Stimulated activated CD4-positive, alpha-beta T cell treated with anti-CD3 and anti-CD28 coated beads, Interleukin-15, amount 100 ng/mL, for 1 hour (primary cell): Measurements from ENCODE around the gene PDE3B.
"Not testable (repeated sequence)": the region's sequence is repeated elsewhere in the genome, so short reads cannot be mapped to it uniquely, and the experiment has no call there.

Source experiments
- DNase-seq, 2 donors: peaks; one replicate each; pipeline ENCODE4 v3.0.0-alpha.2; 2020; ENCODE audit warnings: low read depth in 1 of 2, low spot score in 1 of 2

Gene PDE3B

DNA sequence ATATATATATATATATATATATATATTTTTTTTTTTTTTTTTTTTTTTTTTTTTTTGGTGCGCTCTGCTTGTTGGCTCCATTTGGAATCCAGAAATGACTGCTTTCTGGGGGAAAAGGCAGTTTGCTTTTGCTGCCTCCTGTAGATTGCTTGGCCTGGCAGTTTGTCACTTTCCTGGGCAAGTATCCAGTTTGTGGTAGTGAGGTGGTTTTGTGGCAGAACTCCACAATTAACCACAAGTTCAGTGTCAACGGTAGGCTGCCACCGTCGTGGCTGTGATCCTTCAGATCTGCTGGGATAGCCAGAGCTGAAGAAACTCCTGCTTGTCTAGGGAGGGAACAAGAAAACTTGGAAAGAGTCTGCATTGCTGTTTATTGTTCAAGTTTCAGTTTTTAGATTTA, 5.0 kb upstream of the PDE3B start:
- DNase-seq, result no peak

DNA sequence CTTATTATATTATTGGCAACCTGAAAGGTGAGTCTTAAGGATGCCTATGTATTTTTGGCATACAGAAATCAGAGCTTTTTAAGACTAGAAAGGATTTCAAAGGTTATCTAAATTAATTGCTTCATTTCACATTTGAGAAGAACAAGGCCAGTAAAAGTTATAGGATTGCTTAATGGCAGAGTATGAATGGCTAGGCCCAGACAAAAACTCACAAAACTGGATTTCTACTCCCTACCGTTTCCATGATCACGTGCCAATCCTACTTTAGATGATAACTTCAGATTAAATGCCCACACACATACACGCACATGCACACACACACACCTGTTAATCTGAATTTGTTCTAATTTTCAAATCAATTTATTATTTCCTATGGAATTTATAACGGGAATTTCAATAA, 1.8 kb upstream of the PDE3B start:
- no peak for DNase-seq

DNA sequence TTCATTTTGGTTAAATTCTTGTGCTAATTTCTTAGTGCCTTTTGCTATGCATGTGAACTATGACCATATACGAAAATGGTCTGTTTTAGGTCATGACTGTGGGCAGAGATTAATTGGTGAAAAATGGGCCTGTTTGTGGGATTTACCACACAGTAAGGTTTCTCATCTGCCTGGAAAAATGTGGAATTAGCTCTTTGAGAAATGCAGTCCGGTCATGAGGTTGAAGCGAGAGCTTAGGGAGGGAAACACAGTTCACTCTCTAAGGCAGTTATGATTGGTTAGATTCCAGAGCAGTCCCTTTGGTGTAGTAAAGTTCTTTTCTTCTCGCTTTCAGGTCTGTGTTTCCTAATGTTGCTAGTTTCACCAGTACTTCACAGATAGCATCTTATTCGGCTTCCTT, 1.2 kb upstream of the PDE3B start:
- no peak for DNase-seq

DNA sequence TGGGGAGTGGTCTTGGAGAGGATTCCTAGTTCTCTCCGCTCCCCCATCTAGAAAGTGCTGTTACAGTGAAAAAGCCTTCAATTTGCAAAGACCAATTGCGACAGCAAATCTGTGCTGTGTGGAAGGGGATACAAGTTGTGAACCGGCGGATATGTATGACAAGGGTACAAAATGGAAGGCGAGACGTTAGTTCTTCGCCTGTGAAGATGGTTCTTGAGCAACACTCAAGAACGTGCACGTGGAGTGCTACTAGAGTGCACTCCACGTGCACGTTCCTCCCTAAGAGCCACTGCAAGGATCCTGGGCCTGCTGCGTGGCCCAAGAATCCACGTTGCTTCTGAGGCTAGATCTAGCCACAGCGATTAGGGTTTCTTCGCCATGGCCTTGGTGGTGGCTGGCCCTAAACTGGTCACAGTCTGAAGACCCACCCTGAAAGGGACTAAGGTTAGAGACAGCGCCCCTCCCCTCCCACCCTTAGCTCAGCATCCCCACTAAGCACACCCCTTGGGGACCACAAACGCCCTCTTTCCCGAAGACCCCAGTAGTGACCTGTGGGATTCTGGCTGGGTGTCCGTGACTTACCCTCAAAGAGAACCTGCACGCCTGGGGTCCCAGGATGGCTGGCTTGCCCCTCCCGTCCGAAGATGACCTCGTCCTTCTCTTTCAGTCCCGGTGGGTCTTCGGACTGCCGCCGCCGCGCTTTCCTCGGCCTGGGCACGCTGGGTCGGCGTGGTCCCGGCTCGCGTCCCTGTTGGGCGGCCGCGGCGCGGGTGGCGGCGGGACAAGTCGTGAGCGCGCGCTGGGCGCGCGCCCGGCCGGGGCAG, 519 bp upstream of the PDE3B start:
- no peak for DNase-seq

DNA sequence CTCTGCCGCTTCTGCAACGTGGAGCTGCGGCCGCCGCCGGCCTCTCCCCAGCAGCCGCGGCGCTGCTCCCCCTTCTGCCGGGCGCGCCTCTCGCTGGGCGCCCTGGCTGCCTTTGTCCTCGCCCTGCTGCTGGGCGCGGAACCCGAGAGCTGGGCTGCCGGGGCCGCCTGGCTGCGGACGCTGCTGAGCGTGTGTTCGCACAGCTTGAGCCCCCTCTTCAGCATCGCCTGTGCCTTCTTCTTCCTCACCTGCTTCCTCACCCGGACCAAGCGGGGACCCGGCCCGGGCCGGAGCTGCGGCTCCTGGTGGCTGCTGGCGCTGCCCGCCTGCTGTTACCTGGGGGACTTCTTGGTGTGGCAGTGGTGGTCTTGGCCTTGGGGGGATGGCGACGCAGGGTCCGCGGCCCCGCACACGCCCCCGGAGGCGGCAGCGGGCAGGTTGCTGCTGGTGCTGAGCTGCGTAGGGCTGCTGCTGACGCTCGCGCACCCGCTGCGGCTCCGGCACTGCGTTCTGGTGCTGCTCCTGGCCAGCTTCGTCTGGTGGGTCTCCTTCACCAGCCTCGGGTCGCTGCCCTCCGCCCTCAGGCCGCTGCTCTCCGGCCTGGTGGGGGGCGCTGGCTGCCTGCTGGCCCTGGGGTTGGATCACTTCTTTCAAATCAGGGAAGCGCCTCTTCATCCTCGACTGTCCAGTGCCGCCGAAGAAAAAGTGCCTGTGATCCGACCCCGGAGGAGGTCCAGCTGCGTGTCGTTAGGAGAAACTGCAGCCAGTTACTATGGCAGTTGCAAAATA, 816 bp downstream of the PDE3B start:
- DNase-seq, result peak; percentile 14 to 29

DNA sequence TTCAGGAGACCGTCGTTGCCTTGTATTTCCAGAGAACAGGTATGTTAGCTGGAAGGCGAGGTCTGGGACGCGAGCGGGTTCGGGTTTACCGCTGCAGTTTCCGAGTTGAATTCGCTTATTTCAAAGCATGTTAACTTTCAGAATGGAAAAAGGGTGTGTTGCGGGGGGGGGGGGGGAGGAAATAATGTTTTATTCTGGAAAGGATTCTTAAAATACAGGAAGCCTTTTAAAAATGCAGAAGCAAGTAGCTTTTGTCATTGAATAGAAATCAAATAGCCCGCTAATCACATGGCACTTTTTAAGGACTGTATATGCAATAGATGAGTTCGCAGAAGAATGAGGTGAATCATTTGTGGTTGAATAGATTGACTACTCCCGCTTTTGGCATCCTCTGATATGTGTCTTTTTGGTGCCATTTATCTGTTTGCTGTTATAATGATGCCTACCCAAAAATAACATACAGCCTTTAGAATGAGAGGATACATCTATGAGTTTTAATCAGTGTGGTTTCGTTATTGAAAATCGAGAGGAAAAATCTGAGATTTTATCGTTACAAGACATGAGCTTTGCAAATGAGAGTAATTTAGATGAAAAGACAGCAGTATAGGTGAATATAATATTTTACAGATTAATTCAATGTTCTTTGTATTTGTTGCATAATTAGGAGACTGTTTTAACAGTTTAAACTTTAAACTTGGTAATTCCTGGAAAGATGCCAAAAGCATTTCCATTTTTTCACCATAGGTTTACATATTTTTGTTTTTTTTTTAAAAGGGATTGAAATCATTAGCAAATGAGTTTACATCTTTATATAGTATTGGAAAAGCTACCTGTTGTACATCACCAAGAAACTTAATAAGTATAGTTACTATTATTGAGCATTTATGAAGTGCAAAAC, 1.7 kb downstream of the PDE3B start:
- no peak for DNase-seq

DNA sequence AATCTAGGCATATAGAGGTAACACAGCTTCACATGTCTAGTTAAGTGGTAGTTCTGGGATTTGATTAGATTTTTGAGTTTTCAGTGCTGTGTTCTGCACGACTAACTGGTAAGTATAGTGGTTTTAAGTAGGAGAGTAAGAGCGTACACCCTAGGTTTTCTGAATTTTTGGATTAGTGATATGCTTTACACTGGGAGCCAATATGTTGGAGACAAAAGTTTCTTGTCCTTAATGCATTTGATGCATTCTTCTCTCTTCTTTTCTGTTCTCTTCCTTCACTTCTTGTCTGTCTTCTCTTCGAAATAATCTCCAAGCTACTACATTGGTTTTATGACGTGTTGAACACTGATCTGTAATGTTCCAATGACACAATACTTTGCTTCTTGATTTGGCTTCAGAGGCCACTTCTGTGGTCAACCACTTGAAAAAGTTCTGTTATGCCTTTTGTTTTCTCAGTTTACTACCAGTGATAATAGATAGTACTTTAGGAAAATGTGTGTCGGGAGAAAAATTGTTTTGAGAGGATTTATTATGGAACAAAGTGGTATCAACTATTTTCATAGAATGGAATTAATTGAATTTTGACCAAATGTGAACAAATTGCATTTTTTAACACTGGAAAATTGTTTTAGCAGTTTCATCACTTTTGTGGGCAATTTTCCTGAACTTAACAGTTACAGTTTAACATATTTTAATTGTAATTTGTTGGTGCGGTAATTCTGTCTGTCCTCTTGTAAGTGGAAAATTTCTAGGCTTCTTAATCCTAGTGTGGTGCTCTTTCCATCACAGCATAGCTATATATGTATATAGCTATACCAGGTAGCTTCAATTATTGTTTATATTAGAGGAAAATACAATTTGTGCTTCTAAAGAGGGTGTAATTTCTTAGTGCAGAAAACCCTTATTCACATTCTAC, 2.6 kb downstream of the PDE3B start:
- no peak for DNase-seq

DNA sequence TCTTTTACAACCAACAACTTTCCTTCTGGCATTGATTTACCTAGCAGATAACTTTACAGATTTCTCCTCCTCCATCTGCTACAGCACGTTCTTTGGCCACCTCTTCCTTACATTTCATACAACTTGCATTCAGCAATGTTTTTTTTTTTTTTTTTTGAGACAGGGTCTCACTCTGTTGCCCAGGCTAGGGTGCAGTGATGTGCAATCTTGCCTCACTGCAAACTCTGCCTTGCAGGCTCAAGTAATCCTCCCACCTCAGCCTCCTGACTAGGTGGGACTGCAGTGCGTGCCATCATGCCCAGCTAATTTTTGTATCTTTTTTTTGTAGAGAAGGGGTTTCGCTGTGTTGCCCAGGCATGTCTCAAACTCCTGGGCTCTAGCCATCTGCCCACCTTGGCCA, 6.5 kb downstream of the PDE3B start:
- no peak for DNase-seq

DNA sequence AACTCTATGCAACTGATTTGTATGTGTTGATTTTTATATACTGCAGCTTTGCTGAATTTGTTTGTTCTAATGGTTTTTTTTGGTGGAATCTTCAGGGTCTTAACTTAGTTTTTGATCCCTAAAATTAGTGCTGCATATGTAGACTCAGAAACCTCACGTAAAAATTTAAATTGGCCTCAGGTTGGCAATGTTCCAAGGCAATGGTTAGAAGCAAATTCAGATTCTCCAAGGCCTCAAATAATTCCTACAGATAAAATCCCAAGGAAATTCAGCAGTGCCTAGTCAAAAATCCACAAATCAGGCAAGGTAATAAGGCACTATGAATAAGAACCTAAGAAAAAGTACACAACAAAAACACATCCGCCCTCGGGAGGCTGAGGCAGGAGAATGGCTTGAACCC, 9.5 kb downstream of the PDE3B start:
- no peak for DNase-seq

DNA sequence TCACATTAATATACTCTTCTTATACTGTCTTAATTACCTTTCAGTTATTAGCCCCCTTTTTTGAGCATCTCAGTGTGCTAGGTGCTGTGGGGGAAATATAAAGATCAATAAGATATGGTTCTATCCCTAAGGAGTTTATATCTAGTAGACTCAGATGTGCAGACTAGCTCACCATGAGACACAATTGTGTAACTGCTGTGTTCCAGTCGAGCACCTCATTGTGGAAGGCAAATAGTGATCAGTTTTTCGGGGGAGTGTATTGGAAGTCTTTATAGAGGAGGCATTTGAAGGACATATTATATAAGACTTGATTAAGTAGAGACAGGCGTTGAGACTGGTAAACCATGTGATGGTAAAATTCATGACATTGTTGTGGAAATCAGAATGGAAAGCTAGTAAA, 11.8 kb downstream of the PDE3B start:
- DNase-seq, result no peak

DNA sequence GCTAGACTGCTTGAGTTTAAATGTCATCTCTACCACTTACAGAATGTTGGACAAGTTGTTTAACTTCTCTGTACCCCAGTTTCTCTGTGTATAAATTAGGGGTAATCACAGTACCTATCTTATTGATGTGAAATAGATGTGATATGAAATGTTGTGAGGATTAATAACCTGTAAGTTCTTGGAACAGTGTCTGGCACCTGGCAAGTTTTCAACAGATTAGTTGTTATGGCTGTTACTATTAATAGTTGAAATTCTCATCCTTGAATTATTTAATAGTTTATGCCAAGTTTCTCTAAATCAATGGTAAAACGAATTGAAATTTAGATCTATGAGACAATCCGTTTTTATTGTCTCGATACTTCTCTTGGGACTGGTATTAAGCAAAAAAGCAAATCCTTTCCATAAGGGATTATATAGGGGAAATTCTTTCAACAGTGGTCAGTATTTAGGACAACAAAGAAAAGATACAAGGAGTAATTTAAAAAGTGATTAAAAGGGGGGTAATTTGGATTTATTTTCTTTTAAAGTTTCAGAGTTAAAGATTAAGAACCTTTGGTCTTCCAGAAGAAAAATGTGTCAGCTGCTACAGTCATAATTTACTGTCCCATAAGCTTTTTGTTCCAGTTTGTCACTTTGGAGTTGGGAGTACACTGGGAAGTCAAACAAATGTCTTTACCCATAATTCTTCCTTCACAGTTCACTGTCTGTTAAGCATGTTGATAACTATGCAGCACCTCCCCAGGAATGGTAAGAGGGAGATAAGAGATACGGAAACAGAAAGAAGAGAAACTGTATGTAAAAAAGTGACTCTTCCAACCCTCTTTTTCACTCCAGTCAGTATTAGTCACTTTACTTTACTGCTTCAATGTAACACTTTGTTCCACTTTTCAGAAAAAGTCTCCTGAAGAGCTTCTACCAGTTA, 13.2 kb downstream of the PDE3B start:
- DNase-seq, result no peak

DNA sequence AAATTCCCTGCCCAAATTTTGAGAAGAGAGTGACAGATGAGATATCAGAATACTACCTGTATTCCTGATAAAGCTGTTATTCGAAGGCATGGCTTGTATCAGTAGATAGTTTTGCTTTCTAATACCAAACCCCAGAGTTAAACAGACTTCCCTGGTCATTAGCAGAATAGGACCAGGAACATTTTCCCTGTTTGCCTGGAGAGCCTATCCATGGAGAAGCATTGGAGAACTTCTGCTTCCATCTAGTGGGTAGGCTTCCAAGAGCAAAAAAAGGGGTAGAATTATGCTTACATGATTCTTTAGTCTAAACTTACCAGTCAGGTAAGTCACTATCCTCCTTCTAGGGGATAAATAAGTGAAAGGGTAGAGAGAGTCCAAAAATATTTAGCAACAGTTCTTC, 14.2 kb downstream of the PDE3B start:
- no peak for DNase-seq

DNA sequence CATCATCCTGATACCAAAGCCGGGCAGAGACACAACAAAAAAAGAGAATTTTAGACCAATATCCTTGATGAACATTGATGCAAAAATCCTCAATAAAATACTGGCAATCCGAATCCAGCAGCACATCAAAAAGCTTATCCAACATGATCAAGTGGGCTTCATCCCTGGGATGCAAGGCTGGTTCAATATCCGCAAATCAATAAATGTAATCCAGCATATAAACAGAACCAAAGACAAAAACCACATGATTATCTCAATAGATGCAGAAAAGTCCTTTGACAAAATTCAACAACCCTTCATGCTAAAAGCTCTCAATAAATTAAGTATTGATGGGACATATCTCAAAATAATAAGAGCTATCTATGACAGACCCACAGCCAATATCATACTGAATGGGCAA, 21.3 kb downstream of the PDE3B start:
- DNase-seq, result not testable (repeated sequence)

DNA sequence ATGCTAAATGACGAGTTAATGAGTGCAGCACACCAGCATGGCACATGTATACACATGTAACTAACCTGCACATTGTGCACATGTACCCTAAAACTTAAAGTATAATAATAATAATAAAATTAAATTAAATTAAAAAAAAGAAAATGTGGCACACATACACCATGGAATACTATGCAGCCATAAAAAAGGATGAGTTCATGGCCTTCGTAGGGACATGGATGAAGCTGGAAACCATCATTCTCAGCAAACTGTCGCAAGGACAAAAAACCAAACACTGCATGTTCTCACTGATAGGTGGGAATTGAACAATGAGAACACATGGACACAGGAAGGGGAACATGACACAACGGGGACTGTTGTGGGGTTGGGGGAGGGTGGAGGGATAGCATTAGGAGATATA, 23.7 kb downstream of the PDE3B start:
- DNase-seq, result not testable (repeated sequence)

DNA sequence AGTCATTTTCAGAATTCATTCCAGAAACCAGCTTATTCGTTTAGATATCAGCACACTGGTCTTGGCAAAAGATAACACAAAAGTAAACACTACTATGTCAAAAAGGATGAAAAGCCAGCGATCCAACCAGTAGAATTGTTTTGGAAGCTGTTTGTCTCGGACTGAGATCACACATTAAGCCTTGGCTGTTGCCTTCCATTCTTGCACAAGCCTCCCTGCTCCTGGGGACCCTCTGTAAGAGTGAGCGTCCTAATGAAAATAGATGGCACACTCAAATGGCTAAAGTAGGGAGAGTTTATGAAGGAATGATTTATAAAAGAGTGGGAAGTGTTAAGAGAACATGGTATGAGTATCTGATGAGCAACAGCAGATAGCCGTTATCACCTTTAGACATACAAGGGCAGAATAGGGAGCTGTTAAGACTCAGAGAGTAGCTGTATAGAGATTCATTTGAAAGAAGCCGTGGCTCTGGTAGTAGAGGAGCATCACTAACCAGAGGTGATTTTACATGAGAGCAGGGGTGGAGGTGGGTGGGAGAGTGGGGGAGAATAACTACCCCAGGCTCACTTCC, 25.2 kb downstream of the PDE3B start:
- no peak for DNase-seq

DNA sequence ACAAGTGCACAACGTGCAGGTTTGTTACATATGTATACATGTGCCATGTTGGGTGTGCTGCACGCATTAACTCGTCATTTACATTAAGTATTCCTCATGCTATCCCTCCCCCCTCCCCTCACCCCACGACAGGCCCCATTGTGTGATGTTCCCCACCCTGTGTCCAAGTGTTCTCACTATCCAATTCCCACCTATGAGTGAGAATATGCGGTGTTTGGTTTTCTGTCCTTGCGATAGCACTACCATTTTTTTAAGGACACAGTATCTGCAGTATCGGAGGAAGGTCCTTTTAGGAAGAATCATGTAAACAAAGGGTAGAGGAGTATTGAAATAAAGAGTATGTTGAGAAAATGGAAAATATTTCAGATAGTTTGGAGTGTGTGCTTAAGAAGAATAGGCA, 25.9 kb downstream of the PDE3B start:
- DNase-seq, result no peak

DNA sequence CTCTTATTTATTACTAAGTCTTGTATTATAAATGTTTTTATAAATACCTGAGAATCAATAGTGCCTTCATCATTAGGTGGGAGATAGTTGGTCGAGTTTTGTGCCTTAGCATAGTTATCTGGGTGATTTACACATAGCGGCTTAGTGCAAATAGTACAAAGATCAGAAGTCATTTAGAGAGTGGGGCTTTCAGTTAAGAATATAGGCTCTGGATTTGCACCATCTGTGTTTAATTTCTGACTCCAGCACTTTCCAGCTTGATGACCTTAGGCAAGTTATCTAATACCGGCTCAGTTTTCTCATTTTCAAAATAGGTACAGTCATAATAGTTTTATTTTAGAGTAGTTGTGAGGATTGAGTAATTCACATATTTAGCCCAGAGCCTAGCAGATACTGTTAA, 26.4 kb downstream of the PDE3B start:
- DNase-seq, result no peak

DNA sequence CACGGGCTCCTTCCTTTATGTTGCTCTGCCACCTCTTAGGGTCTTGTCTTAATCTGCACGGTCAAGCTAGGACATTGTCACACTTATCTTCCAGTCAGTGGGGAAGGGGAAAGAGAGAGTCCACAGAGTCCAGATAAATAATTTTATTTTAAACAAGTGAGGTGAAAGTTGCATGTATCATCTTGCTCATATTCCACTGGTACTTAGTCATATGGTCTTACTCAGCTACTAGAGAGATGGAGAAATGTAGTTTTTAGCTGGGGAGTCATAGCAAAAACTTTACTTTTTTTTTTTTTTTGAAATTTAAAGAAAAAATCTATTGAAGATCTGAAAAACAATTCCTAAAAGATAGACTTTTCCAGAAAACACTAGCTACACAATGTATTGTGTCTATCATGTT, 29.0 kb downstream of the PDE3B start:
- DNase-seq, result no peak

DNA sequence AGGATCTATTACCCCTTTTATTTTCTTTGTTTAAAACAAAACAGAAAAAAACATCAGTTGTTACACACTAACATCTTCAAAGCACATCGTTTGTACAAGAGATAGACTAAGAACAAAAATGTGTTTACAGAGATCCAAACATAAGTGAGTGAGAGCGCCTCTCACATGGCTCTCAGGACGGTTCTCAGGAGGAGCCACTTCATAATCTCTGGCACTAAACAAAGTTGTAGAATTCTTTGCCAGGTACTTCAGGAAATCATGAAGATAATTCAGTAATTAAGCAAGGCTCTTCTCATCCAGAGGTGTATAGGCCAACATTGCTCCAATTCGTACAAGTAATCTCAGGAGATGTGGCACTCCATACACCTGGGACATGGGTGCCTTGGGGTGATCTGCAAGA, 29.8 kb downstream of the PDE3B start:
- no peak for DNase-seq
